ENCODE data around the gene TMEM132D.

TMEM132D gene

DNA sequence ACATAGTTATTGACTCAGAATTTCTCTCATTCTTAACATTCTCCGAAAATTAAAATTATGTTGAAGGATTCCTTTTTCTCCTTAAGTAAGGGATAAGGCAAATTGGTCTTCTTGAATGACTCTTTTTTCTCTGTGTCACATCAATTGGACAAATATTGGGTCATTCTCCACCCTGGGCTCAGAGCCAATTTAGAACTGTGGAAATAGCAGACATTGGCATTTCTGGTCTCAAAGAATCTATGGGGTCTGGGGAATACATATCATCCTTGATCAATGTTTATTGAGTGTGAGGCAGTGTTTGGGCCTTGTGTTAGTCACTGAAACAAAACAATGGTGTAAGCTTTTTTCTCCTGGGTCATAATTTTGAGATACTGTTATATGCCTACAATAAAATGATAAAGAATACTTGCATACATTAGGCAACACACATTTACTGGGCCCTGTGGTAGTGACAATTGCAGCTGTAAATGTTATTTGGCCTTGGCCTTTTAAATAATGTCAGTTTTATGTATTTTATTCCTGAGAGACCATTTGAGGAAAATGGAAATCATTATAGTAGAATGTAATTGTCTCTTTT, 414.6 kb downstream of the TMEM132D start:
- no peak for DNase-seq (ENCODE audit: low read depth in 2 of 2)
- TF ChIP-seq, protein P1, sequence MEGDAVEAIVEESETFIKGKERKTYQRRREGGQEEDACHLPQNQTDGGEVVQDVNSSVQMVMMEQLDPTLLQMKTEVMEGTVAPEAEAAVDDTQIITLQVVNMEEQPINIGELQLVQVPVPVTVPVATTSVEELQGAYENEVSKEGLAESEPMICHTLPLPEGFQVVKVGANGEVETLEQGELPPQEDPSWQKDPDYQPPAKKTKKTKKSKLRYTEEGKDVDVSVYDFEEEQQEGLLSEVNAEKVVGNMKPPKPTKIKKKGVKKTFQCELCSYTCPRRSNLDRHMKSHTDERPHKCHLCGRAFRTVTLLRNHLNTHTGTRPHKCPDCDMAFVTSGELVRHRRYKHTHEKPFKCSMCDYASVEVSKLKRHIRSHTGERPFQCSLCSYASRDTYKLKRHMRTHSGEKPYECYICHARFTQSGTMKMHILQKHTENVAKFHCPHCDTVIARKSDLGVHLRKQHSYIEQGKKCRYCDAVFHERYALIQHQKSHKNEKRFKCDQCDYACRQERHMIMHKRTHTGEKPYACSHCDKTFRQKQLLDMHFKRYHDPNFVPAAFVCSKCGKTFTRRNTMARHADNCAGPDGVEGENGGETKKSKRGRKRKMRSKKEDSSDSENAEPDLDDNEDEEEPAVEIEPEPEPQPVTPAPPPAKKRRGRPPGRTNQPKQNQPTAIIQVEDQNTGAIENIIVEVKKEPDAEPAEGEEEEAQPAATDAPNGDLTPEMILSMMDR (IDR thresholded peaks at IDR 0.05; ENCODE audit: low read depth, low read length), result no peak
- H3K4me3 ChIP-seq (replicated peaks in 1 of 2; ENCODE audit: low read depth in 2 of 2, low read length in 2 of 2), result no peak overlapping the region

DNA sequence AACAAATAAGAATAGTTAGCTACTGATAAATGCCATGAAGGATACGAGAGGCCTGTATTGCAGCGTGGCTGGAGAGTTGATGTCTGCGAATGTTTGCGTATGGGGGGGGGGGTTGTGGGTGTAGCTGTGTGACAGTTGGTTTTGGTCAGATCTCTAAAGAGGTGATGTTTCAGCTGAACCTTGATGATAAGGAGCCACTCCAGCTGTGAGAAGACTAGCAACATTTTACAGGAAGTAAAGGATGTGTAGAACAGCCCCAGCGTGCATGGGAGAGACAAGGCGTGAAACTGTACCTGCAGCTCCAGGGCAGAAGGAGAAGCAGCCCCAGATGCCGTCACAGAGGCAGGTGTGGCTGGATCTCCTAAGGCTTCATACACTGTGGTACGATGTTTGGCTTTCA, 416.9 kb downstream of the TMEM132D start:
- no peak for DNase-seq (ENCODE audit: low read depth in 2 of 2)
- no peak overlapping the region for H3K4me3 ChIP-seq (replicated peaks in 1 of 2; ENCODE audit: low read depth in 2 of 2, low read length in 2 of 2)
- TF ChIP-seq, protein P1 (IDR thresholded peaks at IDR 0.05; ENCODE audit: low read depth, low read length), result no peak

DNA sequence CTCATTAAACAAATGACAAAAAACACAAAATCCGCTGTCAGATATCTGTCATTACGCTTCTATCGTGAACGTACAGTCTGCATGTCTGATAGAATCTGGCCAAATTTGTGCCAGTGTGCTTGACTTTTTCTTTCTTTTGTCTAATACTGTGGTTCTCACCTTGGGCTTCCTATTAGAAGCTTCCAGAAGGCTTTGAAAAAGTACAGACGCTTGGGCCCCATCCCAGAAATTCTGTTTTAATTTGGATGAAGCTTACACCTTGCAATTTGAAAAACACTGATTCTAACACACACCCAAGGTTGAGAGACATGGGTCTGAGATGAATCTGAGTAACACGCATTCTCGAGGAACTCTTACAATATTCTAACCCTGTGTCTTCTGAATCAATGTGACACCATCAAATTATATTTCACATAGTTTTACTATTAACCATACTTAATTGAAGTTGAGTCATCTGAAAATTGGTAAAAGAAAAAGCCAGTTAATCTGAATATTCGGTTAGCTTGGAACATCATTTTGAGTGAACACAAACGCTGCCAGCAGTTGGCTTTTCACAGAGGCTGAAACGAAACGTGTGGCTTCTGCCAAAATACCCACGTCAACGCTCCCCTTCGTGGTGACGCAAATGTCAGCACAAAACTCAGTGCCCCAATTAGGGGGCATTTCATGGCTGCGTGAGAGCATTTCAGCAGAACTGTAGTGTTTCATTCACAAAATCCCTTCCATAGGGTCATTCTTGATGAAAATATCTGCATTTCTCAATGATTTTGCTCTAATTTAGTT, 420.5 kb downstream of the TMEM132D start:
- no peak overlapping the region for H3K4me3 ChIP-seq (replicated peaks in 1 of 2; ENCODE audit: low read depth in 2 of 2, low read length in 2 of 2)
- no peak for DNase-seq (ENCODE audit: low read depth in 2 of 2)
- TF ChIP-seq, protein P1 (IDR thresholded peaks at IDR 0.05; ENCODE audit: low read depth, low read length), result no peak

DNA sequence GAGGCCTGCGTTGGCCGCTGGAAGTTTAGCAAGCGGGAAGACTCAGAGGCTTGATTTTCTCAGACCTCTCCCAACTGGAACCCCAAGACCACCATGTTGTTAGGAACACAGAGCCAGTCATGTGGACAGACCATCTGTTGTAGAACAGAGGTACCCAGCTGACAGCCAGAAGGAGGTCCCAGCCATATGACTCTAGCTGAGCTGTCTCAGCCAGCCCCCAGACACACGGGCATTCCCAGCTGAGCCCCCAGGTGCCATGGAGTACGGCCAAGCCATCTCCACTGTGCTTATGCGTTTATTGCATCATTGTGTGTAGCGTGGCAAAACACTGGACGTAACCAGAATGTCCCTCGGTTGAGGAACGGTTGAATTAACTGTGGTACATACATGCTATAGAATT, 421.9 kb downstream of the TMEM132D start:
- H3K4me3 ChIP-seq (replicated peaks in 1 of 2; ENCODE audit: low read depth in 2 of 2, low read length in 2 of 2), result no peak overlapping the region
- no peak for DNase-seq (ENCODE audit: low read depth in 2 of 2)
- TF ChIP-seq, protein P1 (IDR thresholded peaks at IDR 0.05; ENCODE audit: low read depth, low read length), result no peak

DNA sequence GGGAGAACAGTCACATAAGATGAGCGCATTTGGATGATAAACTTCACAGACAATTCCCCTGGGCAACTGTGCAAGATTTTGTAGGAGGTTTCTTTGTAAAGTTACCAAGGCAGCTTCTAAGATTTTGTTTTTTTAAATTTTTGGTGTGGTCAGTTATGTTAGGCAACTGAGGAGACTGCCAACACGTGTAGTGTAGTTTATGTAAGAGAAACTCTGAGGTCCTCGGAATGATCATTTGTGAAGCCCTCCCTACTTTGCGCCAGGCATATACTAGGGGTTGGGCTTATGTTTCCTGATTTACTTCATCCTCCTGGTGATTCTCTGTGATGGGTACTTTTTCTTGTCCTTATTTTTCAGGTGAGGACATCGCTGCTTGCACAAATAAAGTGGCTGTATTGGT, 433.6 kb downstream of the TMEM132D start:
- H3K4me3 ChIP-seq (replicated peaks in 1 of 2; ENCODE audit: low read depth in 2 of 2, low read length in 2 of 2), result no peak overlapping the region
- DNase-seq (ENCODE audit: low read depth in 2 of 2), result no peak
- TF ChIP-seq, protein P1 (IDR thresholded peaks at IDR 0.05; ENCODE audit: low read depth, low read length), result no peak

DNA sequence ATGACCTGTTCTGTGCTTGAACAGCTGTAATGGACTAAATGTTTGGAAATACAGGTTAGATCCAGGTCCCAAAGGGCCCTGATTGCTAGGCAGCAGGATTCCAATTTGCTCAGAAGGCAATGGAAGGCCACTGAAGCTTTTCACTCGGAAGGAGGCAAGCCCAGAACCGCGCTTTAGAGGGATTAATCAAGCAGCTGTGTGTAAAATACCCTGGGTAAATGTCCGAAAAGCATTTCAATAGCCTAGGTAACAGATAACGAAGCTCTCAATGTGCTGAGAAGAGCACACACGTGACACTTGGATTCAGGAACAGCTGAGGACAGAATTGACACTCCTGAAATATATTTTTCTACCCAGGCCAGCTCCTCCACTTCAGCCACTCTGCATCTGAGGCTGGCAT, 436.1 kb downstream of the TMEM132D start:
- no peak overlapping the region for H3K4me3 ChIP-seq (replicated peaks in 1 of 2; ENCODE audit: low read depth in 2 of 2, low read length in 2 of 2)
- DNase-seq (ENCODE audit: low read depth in 2 of 2), result no peak

More for the DNA sequence above, 436.1 kb downstream of the TMEM132D start:
- TF ChIP-seq, protein P1 (IDR thresholded peaks at IDR 0.05; ENCODE audit: low read depth, low read length), result no peak
